GM19467 (cell line): ENCODE data around the gene XPNPEP3.
A peak's percentile ranks its signal among the peaks of the same experiment; 100 is the strongest.
"Not testable (repeated sequence)": the region's sequence is repeated elsewhere in the genome, so short reads cannot be mapped to it uniquely, and the experiment has no call there.

Experiments
- ATAC-seq: cut with Tn5 transposase; IDR thresholded peaks from one replicate; pipeline ENCODE4 v1.9.1; 2021; ENCODE audit warnings: mild to moderate bottlenecking, moderate library complexity; ENCODE audit not compliant: unreplicated experiment

XPNPEP3 gene

DNA sequence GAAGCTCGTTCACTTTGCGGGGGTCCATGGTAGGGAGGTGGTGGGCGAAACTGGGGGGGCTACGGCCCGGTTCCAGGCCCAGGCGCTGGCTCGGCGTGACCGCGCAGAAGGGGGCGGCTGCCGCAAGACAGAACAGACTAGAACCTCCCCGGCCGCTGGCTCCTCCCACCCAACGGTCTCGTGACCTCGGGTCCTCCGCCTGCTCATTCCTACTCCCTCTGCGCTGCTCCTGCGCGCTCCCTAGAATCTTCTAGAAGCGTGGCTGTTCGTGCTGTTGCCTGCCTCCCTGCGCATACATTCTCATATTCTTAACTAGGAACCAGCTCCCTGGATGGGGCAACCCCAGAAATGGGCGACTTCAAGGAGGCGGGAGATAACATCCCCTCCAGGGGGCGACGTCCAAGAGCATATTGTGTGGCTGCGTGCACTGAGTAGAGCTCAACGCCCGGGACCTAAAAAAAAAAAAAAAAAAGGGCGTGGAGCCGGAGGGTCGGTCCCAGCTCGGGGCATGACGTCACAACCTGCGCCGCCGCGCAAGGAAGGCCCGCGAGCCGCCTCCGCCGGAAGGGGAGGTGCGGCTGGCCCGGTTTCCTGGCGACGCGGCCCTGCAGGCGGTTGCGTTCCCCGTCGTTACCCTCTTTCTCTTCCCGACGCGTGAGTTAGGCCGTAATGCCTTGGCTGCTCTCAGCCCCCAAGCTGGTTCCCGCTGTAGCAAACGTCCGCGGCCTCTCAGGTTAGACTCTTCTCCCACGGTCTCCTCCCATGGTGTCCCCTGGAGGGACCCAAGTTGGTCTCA, at the start of gene XPNPEP3, which contains the start of gene ST13:
XPNPEP3 (plus strand) TSS at position 636 of the 796 bp plus-strand sequence; CDS start at position 670, 34 bp downstream.
ST13 (minus strand) TSS at position 127 of the 796 bp plus-strand sequence; CDS start at position 28, 99 bp downstream.
- ATAC-seq: peak; percentile 86

DNA sequence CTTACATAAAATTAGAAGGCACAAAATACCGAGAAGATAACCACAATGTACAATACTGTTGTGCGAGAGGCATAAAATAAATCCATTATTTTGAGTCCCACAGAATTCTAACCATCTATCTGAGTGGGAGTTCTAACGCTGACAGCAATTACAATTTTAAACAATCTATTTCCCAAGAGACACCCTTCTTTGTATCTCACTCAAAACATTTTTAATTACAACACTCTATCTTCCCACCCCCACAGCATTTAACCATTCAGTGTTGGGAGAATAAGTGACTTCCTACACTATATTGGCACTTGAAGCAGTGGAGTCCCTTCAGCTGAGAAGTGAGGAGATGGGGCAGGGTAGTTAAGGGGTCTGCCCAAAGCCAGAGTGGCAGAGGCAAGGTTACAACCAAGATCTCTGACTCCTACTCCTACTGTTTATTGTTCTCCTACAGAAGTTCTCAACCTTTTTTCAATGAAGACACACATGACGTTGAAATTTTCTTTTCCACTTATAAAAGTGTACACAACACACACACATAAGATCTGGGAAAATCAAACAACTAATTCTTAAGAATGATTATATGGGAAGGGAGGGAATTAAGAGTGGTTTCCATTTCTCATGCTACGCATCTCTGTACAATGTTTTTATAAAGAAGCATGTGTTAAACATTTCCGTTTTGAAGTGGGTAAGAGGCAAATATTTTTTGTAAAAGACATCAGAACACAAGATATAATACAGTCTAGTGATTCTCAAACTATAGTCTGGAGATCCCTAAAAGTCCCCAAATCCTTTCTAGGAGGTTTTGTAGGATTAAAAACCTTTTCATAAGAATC, 48.7 kb upstream of the XPNPEP3 start:
- ATAC-seq: no peak

DNA sequence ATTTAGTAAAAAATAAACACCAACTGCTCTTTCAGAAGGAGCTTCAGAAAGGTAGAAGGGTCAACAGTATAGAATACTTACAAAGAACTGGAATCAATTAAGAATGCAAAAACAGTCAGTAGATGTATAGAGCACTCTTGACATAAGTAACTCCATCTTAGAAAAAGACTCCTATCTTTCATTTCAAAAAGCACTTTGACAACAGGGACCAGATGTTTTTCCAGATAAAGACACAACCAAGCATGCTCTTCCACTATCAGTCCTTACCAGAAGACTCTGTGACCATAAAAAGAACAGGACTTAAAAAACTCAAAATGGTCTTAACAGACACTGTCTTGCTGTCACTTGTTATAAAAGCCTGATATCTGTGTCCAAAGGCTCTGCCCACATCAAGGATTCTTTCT, 43.0 kb upstream of the XPNPEP3 start:
- no peak for ATAC-seq

DNA sequence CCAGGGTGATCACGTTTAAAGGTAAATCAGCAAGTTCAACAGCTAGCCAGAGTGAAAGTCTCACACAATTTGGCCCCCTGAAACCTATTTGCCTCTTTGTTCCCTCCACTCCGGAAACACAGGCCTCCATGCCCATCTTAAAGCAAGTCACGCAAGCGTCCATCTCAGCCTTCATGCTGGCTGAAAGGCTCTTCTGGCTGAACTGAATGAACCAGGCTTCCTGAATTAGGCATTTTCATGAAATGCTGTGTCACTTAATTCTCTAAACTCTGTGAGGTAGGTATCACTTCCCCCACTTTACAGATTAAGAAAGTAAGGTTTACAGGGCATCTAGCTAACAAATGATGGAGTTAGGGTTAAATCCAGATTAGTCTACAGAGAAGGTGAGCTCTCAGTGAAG, 39.2 kb upstream of the XPNPEP3 start:
- ATAC-seq: no peak

DNA sequence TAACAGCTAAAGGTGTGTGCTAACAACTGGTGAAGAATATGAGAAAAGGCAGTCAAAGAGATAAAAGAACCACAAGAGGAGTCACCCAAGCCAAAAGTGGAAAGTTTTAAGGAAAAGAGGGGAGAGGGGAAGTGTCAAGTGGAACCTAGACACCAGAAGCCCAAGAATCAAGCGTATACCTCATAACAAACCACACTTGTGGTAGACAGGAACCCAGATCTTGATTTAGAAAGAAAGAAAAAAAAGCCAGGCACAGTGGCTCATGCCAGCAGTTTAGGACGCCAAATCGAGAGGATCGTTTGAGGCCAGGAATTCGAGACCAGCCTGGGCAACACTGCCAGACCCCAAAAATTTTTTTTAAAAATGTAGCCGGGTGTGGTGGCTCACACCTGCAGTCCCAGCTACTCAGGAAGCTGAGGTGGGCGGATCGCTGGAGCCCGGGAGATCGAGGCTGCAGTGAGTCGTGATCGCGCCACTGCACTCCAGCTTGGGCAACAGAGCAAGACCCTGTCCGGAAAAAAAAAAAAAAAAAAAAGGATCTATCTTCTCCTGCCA, 38.7 kb upstream of the XPNPEP3 start:
- ATAC-seq: no peak

DNA sequence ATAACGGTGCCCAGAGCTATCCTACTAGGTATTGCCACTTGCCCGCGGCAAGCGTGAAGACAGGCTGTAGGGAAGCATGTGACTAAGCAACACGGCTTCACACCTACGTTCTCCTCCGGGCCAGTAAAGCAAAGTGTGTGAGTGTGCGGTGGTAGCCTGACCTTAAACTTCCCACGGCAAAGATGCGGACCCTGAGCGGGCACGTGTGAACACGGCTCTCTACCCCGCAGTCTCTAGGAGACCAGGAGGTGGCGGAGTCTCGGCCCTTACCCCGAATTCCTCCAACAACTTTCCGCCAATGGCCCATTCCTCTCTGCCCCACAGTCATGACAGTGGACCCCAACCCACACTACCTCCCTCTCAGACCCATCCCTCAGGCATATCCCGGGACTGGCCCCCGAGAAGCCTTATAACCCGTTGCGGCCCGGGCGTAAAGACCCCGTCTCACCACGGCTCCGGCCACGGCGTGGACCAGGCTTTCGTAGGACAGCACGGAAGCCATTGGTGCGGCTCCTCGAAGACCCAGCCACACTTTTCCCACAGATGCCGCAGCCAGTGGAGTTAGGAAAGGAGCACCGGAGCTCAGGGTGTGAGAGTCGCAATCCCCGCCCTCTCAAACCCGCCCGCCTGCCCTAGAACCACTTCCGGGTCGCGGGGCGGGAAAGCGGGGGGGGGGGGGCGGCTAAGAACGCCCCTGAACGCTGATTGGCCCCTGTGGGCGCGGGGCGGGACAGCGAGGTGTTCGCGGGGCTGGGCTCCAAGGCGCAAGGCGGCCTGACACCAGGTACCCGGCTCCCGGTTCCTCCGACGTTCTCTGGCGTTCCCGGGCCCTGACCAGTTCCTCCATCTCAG, 38.0 kb upstream of the XPNPEP3 start, which contains the start of gene SLC25A17:
SLC25A17 (minus strand) TSS at position 600 of the 852 bp plus-strand sequence; CDS start at position 502, 98 bp downstream.
- peak; percentile 66 for ATAC-seq

DNA sequence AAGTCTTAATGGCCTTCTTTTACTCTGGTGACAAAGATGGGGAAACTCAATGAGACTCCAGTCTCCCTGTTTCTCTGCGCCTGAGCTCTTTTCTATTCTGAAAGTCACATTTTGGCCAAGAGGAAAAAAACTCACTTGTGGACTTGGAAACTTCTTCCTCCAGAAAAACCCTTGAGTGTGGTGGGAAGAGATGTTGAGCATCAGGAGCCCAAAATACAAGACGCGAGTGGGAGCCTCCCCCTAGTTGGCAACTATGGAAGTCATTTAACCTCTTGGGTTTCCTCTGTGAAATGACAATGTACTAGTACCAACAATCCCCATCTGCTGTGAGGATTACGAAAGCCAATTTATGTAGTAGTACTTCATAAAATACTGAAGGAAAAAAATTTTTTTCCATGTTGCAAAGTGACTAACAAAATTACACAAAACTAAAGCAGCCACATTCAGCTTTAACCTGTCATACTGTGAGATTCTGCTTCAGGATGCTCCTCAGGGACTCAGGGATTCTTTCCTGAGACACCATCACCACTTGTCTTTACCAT, 37.3 kb upstream of the XPNPEP3 start:
- ATAC-seq: no peak

DNA sequence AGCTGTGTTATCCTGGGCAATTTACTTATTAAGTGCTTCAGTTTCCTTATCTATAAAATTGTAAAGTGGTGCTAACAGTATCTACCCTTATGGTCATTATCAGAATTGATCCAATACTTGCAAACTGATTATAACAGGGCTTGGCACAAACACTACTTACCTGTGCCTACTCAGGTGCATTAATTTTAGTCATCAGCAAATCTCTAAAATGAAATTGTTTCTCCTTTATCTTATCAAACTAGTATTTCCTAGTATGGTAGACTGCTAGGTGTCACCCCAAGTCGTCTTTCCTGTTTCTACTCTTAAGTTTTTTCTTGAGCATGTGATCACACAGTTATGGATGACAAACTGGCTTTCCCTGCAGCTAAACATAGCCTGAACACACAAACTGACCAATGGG, 33.5 kb upstream of the XPNPEP3 start:
- no peak for ATAC-seq

DNA sequence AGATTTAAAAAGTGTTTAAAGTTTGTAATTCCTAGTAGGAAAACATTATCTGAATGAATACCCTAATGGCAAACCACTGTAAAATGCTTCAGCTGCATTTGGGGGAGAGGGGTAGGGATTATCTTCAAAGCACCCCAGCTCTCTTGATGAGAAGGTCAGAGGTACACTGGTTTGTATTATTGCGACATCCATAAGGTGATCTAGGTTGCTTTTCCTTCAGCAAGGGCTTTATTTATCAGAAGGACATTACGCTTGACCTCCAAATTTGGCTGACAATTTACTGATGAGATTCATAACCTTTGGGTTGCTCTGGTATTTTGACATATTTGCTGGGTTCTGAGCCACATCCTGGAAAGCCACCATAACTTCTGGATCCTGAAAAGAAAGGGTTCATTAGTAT, 30.7 kb upstream of the XPNPEP3 start:
- ATAC-seq: not testable (repeated sequence)

DNA sequence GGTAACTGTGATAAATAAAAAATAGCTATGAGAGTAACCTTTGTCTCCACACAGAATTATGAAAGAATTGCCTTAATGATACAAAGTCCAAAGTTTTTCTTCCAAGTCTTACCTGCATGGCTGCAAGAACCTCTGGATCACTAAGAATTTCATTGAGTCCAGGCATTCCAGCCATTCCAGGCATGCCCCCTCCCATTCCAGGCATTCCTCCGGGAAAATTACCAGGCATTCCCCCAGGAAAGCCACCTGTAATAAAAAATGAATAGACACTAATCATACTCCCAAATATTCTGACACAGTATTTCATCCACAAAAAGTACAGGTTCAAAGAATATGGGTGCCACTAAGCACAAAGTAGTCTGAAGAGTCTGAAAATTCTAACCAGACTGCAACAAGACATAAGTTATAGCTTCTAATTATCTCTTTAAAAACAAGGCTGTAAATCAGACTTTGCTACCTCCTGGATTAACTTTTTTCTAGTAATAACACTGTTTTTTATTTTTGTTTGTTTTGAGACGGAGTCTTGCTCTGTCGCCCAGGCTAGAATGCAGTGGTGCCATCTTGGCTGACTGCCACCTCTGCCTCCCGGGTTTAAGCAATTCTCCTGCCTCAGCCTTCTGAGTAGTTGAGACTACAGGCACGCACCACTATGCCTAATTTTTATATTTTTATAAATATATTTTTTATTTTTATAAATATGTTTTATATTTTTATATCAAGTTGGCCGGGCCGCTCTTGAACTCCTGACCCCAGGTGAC, 29.8 kb upstream of the XPNPEP3 start:
- ATAC-seq: no peak

DNA sequence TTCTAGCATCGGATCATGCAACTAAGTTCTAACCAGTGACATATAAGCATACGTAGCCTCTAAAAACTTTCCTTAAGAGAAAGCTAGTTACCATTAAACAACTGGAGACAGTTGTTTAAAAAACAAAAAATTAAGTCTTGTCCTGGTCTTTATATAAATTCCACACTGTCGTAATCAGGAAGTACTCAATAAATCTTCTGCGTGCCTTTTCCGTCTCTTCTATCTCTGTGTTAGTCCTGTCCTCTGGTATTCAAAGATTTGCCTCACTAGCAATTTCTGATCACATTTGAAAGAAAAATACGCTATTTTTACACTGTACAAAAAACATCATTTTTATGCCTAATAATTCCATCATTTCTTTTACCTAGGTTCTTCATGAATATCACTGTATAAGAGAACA, 27.8 kb upstream of the XPNPEP3 start:
- ATAC-seq: no peak

DNA sequence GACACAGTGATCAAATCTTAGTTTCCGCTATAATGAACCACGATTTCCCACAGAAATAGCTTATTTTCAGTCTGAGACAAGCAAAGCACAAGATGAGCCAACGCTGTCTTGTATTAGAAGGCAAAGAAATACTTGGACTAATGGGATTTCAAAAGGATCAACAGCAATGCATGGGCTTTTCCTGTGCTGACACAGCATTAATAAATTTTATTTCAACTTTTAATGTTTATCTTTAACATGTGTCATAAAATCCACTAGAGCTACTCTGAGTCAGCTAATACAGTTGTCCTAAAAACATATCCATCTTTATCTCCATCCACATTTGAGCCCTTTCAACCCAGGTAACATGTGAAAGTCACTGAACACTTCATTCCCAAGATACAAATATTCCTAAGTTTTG, 22.3 kb upstream of the XPNPEP3 start:
- ATAC-seq: no peak

DNA sequence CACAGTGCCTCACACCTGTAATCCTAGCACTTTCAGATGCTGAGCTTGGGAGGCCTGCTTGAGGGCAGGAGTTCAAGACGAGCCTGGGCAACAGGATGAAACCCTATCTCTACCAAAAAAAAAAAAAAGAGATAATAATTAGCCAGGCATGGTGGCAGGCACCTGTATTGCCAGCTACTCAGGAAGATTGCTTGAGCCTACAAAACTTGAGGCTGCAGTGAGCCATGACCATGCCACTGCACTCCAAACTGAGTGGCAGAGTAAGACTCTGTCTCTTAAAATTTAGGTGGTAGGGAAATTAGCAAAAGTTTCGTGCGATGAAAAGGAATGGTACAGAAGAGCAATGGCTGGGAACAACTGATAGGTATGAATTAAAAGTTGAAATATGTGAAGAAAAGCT, 18.5 kb upstream of the XPNPEP3 start:
- ATAC-seq: no peak

DNA sequence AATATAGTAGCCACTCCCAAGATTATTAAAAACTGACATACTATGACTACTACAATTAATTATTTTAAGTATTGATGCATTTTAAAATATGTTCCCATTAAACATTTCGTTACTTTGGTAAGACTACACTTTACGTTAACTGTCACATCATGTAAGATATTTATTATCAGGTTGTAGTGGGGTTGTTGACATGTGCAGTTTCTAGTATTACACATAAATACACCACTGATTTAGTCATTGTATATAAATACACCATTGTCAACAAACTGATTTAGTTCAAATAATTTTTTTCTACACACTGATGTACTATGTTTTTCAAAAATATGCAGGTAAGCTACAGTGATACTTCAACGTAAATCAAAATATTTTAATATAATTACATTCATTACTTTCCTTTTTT, 12.0 kb upstream of the XPNPEP3 start:
- no peak for ATAC-seq

DNA sequence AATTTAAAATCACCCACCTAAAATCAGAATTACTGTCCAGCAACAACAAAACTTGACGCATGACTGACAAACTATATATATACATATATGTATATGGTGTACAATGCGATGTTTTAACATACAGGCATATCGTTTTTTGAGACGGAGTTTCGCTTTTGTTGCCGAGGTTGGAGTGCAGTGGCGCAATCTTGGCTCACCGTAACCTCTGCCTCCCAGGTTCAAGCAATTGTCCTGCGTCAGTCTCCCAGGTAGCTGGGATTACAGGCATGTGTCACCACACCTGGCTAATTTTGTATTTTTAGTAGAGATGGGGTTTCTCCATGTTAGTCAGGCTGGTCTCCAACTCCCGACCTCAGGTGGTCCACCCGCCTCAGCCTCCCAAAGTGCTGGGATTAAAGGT, 11.1 kb upstream of the XPNPEP3 start:
- not testable (repeated sequence) for ATAC-seq

DNA sequence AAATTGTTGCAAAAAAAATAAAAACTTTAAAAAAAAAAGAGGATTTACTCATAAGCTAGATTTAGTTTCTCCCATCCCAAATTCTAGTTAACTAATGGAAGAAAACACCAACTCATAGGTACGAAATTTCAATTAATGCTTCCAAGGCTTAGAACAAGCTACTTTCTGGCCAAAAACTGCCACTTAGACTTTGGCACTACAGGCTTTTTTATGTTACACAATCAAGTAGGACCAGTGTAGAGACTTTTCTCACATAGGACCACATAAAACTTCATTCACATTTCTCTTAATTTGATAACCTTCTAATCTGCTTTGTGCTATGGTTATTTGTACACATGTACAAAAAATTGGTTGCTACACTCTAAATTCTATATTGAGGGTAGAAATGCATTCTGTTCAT, 3.6 kb upstream of the XPNPEP3 start:
- ATAC-seq: no peak

DNA sequence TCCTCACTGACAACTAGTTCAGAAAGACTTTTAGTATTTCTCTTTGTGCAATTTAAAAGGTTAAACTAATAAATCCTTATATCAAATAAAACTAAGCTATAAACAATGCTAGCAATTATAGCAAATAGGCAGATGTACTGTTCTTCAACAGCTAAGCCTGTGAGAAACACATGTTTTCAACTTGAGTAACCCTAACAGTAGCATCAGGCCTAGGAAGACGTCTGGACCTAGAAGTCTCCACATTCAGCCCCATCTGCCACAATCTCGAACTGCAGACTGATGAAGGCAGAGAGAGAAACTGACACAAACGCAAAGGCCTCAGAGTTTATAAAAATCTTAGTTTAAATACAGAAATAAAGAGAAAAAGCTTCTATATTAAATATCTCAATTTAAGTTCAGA, 3.0 kb upstream of the XPNPEP3 start:
- ATAC-seq: no peak

DNA sequence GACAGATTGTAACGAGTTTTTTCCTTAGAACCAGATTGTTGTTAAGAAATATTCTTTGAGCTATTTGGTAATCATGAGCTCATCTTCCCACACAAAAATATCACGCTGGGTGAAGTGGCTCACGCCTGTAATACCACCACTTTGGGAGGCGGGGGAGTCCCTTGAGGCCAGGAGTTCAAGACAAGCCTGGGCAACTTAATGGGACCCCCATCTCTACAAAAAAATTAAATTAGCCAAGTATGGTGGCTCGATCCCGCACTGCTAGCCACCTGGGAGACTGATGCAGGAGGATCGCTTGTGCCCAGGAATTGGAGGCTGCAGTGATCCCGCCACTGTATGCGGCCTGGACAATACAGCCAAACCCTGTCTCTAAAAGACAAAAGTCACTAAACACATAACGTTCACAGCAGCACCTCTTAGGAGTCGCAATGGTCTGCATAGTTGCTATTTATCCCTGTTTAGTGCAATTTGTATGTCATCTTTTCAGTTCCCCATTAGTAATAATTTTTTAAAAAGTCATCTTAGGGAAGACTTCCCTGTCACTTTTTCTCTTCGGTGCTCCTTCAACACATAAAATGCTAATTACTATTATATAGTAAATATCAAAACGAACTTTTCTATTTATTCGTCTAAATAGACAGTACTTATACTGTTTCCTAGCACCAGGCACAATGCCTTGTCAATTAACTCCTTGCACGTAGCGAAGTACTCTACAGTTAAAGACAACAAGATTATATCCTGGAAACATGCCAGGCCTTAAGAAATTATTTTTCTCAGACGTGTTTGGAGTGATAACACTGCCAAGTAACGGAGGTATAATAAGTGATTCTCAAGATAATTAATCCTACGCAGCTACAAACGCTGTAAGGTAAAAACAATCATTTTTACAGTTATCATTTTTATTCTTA, 1.6 kb upstream of the XPNPEP3 start:
- no peak for ATAC-seq
